ENCODE results near the gene ZBTB7B.

Gene ZBTB7B

DNA sequence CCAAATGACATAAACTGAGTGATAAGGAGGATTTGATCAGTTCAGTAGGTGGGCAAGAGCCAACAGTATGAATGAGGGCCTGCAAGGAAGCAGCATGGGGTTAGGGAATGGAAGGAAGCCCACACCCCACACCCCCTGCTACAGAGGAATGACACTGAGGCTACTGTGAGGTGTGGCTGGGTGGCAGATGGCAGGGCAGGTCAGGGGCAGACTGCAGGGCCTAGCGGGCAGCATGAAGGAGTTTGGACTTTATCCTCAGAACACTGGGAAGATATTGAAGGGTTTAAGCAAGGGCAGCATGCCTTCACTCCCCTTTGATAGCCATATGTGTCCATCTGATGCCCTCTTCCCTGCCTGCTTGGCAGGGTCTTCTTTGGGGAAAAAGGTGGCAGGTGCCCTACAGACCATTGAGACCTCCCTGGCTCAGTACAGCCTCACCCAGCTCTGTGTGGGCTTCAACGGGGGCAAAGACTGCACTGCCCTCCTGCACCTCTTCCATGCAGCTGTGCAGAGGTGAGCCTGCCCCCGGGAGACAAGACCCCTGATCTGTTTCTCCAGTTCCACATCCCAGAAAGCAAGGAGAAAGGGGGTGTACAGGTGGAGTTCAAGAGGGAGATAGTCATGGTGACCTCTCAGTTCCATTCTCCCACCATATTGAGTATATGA, 13.3 kb upstream of the ZBTB7B start:
- no peak for DNase-seq

DNA sequence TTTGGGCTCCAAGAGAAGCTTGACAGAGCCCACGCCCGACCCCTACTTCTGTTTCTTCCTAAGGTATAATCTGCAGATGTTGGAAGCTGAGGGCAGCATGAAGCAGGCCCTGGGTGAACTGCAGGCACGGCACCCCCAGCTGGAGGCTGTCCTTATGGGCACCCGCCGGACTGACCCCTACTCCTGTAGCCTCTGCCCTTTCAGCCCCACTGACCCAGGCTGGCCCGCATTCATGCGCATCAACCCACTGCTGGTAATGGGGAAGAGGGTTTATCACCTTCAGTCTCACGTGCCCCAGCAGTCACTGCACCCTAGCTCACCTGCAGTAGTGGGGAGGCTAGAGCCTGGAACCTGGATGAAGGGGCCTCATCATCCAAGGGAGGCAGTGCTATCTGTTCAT, 12.3 kb upstream of the ZBTB7B start:
- DNase-seq, result no peak

DNA sequence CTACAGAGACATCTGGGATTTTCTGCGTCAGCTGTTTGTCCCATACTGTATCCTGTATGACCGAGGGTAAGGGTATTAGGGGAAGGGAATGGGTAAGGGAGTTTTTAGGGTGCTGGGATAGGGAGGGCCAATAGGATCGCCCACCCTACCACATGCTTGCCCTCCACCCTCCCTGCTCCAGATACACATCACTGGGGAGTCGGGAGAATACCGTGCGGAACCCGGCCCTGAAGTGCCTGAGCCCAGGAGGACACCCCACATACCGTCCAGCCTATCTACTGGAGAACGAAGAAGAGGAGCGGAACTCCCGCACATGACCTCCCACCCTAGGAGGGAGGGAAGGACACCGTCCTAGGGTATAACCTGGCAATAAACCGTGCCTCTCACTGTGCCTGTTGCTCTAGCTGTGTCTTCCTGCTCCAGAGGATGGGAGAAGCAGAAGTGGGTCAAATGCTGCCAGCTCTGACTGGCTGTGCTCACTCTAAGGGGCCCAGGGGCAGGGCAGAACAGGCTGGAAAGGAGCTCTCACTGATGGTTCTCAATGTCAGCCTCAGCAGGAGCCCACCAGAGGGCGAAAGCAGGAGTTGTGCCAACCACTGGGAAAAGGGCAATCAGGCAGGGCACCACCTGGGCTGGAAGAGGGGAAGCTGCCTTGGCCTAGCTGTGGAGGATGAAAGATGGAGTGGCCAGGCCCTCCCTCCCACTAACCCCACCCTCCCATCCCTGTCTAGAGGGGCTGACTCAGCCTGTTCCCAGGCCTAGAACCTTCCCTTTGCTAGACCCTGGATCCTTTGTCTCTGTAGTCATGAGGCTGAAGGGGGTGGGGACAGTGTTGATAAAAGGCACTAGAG, 9.7 kb upstream of the ZBTB7B start:
- peak; percentile 46 for DNase-seq

DNA sequence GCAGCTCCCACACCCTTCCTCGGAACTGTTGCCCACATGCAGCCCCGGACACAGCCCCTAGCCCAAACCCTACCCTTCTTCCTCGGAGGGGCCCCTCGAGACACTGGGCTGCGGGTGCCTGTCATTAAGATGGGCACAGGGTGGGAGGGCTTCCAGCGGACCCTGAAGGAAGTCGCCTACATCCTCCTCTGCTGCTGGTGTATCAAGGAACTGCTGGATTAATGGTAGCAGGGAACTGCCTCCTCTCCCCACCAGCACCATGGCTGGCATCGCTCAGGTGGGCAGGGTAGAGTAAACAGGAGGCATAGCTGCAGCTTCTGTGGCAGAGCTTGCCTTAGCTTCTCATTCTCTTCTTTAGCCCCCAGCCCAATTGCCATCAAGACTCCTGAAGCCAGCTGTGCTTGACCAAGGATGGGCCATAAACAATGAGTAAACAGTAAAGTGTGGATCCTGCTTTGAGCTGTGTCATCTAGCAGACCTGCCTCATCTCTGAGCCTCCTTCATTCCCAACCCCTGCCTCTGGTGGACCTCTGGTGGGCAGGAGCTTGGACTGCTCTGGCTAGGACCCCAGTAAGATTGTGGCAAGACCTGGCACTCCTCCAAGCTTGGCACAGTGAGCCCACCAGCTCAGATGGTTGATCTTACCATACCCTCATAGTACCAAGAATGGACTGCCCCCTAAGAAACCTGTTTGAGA, 8.9 kb upstream of the ZBTB7B start, which contains the start of gene LENEP:
TSS of gene LENEP (plus strand) at position 15 of the 697 bp plus-strand sequence. CDS start at position 37, 22 bp downstream.
- no peak for DNase-seq

DNA sequence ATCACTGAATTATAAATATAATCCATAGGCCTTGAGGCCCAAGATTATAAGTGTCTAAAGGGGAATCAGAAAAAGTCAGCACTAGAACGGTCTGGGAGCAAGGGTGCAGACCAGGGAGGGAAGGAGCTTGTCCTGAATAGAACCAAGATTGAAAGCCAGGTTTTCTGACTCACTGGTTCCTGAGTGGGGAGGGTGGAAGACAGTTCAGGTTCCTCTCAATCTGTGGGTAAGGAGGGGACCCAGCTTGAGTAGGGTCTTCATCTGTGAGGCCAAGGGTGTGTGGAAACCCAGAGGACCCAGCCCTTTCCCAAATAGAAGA, 8.4 kb upstream of the ZBTB7B start:
- no peak for DNase-seq

DNA sequence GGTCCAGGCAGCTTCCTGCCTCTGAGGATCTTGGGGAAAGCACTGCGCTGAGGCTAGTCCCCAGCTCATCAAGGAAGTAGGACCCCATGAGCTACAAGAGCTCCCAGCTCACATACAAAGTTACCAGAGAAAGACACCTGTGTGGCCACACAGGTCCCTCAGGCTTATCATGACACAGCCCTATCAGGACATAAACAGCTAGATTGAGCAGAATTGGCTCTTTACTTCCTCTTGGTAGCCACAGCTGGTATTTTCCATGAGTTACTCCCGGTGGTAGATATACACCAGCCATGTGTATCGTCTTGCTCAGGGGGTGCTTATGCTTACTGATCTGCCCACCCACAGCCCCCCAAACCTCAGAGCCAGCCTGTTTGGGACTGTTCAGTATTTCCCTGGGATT, 8.0 kb upstream of the ZBTB7B start:
- no peak for DNase-seq

DNA sequence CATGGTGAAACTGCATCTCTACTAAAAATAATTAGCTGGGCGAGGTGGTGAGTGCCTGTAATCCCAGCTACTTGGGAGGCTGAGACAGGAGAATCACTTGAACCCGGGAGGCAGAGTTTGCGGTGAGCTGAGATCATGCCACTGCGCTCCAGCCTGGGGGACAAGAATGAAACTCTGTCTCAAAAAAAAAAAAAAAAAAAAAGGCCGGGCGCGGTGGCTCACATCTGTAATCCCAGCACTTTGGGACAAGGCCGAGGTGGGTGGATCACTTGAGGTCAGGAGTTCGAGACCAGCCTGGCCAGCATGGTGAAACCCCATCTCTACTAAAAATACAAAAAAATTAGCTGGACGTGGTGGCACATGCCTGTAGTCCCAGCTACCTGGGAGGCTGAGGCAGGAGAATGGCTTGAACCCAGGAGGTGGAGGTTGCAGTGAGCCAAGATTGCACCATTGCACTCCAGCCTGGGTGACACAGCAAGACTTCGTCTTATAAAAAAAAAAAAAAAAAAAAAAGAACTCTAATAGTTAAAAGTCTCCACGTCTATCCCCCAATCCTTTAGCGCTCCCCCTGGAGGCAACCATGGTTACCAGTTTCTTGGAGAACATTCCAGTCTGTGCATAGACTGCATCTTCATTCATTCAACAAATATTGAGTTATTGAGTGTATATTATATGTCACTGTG, 7.2 kb upstream of the ZBTB7B start:
- DNase-seq, result peak; percentile 81

DNA sequence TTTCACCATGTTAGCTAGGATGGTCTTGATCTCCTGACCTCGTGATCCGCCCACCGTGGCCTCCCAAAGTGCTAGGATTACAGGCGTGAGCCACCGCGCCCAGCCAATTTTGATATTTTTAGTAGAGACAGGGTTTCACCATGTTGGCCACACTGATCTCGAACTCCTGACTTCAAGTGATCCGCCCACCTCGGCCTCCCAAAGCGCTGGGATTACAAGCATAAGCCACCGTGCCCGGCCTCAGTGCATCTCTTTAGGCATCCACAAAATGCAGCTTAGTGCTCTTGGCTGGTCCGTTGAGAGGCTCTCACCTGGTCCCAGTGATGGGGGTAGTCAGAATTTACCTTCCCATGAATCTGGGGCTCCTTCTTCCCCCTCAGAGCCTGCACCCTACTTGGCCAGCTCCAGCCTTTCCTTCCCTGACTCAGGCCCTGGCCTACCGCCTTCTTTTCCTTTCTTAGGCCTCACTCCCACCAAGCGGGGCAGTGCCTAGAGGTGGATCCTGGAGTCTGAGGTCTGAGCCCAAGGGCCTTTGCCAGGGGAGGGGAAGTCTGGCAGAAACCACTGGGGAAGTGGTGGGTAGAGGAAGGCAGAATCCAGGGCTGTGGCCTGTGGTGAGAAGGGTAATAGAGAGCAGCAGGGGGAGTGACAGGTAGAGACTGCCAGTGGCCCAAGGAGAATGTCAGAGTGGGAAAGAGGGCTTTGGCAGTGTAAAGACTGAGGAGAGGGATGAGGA, 5.5 kb upstream of the ZBTB7B start:
- no peak for DNase-seq

DNA sequence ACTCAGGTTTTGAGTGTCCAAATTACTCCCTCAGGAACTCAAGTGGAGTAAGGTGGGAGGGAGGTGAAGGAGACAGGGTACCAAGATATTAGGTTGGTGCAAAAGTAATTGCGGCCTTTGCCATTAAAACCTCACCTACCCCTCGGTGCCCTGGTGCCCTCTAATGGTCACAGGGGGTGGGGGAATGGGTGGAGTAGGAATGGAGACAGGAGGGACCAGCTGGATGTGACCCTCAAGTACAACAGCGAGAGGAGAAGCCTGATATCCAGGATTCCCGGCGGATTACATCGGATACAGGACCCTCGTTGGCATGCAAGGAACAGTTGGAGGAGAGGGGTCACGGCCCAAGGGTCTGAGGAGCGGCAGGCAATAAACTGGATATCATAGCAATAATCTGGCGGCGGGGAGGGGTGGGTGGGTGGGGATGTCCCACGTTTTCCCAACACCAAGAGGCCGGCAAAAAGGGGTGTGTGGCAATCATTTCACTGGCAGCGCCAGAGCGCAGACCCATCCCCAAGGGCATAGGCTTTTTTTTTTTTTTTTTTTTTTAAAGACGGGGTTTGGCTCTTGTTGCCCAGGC, 4.3 kb upstream of the ZBTB7B start:
- no peak for DNase-seq

DNA sequence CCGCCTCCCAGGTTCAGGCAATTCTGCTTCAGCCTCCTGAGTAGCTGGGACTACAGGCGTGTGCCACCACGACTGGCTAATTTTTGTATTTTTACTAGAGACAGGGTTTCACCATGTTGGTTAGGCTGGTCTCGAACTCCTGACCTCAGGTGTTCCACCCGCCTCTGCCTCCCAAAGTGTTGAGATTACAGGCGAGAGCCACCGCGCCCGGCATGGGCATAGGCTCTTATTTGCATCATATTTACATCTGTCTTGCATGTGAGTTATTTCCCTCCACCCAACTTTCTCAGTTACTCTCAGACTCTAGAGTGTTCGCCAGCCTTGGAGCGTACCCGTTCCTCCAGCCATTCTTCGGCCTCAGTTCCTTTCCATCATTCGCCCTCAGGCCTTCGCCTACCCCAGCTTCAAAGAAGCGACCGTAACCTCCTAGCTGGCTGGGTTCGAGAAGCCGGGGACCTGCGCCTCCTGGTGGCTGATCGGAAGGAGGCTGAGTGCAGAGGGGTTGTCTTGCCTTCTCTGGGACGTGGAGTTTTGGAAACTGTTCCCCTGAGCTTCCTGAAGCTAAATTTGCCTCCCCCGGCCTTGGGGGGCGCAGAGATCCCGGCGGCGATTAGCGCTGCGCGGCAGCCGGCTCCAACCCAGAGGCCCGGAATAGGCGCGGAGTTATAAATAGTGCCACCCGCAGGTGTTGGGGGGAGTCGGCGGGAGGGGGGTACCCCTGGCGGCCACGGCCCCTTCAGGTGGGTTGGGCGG, 3.6 kb upstream of the ZBTB7B start:
- DNase-seq, result peak; percentile 79

DNA sequence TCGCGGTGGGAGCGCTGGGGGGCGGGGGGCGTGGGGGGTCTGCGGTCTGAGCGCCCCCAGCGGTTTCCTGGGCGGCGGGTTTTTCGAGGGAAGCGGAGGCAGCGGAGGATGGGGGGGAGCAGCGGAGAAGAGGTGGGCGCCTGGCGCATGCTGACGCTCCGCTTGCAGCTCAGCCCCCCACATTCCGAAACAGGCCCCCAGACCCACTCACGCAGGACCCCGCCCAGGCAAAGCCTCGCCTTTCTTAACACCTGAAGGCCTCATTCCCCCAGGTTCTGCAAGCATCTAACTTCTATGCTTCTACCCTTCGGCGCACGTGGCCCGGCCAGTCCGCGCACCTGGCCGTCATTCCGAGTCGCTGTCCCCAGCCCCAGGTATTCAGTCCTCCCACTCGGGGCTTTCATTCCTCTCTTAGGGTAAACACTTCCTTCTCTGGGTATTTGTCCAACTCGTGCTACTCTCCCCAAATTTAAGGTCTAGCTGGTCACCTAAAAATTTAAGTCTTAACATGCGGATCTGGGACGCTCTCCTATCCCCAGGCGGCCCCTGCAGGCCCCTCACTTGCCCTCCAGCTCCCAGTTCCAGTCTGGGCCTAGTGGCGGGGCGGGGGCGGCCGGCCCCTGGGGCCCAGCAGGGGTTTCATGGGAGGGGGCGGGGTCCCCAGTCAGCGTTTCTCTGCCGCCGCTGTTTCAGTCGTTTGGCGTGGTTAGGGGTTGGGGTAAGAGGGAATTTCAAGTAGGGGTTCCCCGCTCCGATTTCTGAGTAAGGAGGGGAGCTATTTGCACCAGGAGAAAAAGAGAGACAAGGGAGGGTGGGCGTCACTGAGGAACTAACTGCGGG, 2.8 kb upstream of the ZBTB7B start:
- no peak for DNase-seq

DNA sequence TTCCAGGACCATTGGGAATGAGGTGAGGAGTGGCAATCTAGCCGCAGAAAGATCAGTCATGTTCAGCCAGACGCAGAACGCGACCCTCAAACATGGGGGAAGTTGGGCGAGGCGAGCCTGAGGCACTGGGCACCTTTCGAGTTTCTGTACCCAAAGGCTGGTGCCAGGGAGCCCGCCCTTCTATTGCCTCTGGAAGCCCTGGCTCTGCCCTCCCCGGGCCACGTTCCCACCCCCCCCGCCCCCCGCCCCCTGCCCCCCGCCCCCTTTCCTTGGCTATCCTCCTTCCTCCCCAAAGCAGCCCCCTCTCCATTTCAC, 2.2 kb upstream of the ZBTB7B start:
- DNase-seq, result no peak

DNA sequence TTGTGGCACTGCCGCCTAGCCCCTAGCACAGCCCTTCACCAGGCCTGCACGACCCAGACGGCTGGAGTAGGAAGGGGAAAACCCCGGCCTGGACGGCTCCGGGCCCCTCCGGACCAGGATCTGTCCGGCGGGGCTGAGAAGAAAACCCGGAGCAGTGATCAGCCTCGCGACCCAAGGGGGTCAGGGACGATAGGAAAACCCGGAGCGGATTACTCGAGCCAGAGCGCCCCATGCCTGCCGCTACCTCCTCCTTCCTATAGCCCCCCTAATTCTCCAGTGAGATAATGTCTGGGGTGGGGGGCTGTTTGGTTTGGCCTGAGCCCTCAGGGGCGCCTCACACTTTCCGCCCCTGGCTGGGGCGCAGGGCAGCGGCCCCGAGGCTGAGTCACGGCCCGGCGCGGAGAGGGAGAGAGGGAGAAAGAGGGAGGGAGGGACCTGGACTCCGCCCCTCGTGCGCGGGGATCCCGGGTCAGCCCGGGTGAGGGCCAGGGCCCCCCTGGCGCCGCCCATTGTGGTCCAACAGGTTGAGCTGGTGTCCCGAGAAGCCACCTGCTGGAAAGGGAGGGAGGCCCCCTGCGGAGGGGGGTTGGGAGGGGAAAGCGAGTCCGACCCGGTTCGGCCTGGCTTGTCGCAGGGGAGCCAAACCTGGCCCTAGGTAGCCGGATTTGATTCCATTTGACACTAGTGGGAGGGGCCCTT, 1.7 kb upstream of the ZBTB7B start:
- DNase-seq, result peak; percentile 85

DNA sequence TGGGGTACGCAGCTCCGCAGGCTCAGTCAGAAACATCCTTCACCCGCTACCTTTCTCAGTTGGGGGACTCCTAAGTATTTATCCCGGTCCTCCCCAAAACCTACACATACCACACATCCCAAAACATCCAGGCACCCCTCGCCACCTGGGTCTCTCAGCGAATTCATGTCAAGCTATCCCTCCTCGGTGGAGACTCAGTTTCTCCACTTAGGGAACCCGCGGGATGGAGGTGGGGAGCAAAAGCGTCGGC, 1.3 kb upstream of the ZBTB7B start:
- no peak for DNase-seq

DNA sequence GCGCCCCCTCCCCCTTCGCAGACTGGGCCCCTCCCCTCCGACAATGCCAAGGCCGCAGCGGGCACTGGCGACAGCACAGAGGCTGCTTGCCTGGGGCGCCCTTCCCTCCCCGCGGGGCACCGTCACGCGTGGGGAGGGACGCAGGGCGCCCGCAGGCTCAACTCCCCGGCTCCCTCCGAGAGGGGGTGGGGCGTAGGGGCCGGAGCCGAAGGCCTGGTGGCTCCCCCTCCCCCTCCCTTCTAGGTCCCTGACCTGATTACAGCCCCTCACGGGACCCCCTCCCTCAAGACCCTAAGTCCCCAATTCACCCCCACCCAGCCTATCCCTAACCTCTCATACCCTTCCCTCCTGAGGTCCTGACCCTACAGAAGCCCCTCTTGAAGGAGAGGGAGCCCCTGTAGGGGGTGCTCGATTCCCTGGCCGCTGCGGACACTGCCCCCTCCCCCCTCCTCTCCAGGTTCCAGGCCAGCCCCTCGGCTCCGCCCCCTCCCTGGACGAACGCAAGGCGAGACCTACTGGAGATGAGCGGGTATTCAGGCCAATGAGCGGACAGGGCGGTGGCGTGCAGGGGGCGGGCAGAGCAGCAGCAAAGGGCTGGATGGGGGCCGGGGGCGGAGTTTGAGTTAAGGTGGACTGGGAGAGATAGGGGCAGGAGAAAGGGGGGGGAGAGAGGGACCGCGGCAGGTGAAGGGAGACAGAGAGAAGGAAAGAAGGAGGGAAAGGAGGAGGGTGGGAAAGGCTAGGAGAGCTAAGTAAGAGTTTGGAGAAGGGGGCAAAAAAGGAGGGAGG, 733 bp upstream of the ZBTB7B start:
- DNase-seq, result peak; percentile 99

DNA sequence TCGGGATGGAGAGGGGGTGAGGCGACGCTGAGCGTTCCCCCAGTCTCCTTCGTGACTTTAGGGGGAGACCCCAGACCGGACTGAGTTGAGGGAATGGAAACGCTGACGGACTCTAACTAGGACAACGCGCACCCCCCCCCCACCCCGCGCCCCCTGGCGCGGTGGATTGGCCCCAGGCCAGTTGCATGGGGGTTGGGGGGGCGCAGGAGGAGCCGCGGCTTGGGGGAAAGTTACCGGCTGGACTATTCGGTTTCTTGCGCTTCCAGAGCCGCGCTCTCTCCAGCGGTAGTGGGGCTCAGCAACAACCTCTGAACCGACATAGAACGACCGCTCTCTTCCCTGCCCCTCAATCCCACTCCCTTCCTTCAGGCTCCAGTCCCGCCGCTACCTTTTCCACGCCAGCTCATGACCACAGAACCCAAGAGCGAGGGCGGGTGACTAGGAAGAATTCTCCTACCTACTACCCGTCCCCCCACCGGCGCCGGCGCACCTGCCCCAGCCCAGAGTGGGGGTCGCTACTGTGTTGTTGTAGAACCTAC, 694 bp downstream of the ZBTB7B start:
- DNase-seq, result peak; percentile 34

DNA sequence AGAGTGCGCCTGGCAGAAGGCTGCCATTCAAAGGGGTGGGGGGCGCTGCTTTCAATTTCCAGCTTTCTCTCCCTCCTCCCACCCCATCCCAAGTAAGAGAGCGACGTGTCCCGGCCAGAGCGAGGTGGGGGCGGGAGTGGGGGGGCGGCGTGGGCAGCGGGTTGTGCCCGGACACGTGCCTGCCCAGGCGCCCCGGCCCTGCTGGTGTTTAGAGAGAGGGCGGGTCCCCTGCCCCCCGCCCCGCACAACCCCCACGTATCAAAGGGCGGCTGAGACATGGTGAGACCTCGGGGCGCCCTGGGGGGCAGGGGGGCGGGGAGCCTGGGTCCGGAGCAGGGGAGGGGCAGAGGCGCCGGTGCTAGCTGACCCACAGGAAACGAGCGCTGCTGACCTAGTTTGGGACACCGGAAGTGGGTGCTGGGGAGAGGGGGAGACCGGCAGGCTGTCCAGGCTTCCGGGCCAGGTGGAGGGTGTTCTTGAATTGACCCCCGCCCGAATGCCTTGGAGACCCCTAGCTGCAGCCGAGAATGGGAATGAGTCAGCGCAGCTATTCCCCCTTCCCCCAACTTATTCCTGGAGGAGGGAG, 1.3 kb downstream of the ZBTB7B start:
- DNase-seq, result peak; percentile 77

DNA sequence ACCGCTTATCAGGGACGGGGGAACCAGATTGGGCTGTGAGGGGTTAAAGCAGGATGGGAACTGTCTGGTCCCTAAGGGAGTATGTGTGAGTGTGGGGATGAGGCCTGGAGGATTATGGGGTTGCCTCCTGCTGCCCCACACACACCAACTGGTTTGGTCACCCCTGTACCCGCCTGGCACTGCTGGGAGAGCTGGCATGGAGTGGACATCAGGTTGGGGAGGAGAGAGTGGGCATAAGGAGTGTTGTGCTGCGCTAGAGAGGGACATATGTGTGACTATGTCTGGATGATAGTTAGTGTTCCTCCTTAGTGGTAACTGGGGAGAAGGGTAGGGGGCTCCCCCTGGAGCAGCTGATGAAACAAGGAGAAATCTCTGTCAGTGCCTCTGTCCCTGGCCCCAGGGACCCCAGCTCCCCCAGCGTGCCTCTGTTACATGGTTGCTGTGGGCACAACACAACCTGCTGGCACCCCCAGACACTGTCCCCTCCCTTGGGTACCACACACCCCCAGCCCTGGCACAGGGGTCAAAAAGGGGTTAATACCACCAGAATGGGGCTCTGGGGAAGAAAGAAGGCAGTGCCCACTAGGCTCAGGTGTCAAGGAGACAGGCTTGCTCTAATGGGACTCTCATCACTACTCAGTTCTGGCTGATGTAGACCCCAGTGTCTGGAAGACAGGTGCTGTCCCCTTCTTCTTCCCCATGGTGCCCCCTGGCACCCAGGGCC, 1.9 kb downstream of the ZBTB7B start:
- DNase-seq, result no peak

Data from EL (cell line).